Epidermal melanocyte (primary cell): Measurements from ENCODE around the gene SNX14.
"Not testable (repeated sequence)": the region's sequence is repeated elsewhere in the genome, so short reads cannot be mapped to it uniquely, and the experiment has no call there.

Experiments
- DNase-seq: peaks from one replicate; pipeline ENCODE4 v3.0.0; 2011; ENCODE audit warnings: low spot score; ENCODE audit not compliant: insufficient read length

The SNX14 gene

GRCh38 chr6:85593438-85594196, at the start of gene SNX14:
Gene SNX14 (minus strand): TSS chr6:85593858. CDS start chr6:85593718, 140 bp downstream.
- peak; percentile 82 for DNase-seq

GRCh38 chr6:85642774-85643536, 49.3 kb upstream of the SNX14 start, which contains the start of gene SYNCRIP:
Gene SYNCRIP (minus strand): TSS chr6:85642886. CDS start chr6:85641439, 1,447 bp downstream.
- DNase-seq: peak; percentile 64

- DNase-seq: no peak
Measured at GRCh38 chr6:85641897-85642773, 48.5 kb upstream of the SNX14 start.

GRCh38 chr6:85641522-85641896, 47.9 kb upstream of the SNX14 start:
- DNase-seq: no peak

GRCh38 chr6:85640821-85641220, 47.2 kb upstream of the SNX14 start:
- no peak for DNase-seq

GRCh38 chr6:85637579-85637978, 43.9 kb upstream of the SNX14 start:
- no peak for DNase-seq

- no peak for DNase-seq
Measured at GRCh38 chr6:85632164-85632942, 38.7 kb upstream of the SNX14 start.

GRCh38 chr6:85631117-85631516, 37.5 kb upstream of the SNX14 start:
- not testable (repeated sequence) for DNase-seq

GRCh38 chr6:85628353-85628752, 34.7 kb upstream of the SNX14 start:
- no peak for DNase-seq

GRCh38 chr6:85620308-85620707, 26.6 kb upstream of the SNX14 start:
- DNase-seq: no peak

- no peak for DNase-seq
Measured at GRCh38 chr6:85614780-85615179, 21.1 kb upstream of the SNX14 start.

GRCh38 chr6:85612690-85613474, 19.2 kb upstream of the SNX14 start:
- no peak for DNase-seq

- DNase-seq: no peak
Measured at GRCh38 chr6:85610182-85610895, 16.7 kb upstream of the SNX14 start.

GRCh38 chr6:85602100-85602499, 8.4 kb upstream of the SNX14 start:
- DNase-seq: no peak

- DNase-seq: no peak
Measured at GRCh38 chr6:85600713-85601313, 7.2 kb upstream of the SNX14 start.

GRCh38 chr6:85594197-85594930, 706 bp upstream of the SNX14 start:
- no peak for DNase-seq

- no peak for DNase-seq
Measured at GRCh38 chr6:85592033-85592432, 1.6 kb downstream of the SNX14 start.

GRCh38 chr6:85591207-85591606, 2.5 kb downstream of the SNX14 start:
- DNase-seq: no peak
